Measurements from ENCODE around the gene AATK.

DNA sequence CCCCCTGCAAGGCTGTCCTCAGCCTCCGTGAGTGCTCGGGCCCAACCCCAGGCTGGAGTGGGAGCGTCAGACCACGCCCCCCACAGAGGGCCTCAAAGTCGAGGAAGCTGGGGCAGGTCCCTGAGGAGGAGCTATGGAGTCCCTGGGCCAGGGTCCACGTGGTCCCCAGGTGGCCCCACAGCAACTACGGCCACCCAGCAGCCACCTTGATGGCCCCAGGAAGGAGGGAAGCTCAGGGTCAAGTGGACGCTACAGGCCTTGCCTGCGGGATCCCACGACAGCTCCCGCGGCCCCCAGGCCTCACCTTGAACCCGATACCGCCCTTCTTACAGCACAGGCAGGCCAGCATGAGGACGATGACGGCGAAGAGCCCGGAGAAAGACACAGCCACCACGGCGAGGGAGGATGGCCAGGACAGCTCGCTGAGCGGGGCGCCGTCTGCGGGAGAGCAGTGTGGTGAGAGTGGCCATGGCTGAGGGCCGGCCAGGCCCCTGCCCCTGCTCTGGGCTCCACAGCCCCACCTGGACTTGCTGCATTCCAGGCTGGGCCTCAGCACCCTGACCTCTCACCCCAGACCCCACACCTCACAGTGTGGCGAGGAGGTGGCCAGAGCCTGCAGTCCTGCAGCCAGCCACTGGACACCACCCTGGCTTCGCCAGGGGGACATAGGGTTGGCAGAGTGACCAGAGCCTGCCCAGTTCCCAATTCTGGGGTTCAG is 31.8 kb downstream of the AATK start:
- TF ChIP-seq ZNF274 (IDR thresholded peaks at IDR 0.05; ENCODE audit: low read depth, low read length) (no peak), YY1 (IDR thresholded peaks at IDR 0.05; ENCODE audit: insufficient read depth, insufficient read length) (no peak), SUZ12 (IDR thresholded peaks at IDR 0.05; ENCODE audit: extremely low read depth, insufficient read depth, insufficient read length) (no peak)

All from NT2/D1 (cell line).